HG02610 (cell line): ENCODE data around the gene WIPF2.
"Not testable (repeated sequence)": the region's sequence is repeated elsewhere in the genome, so short reads cannot be mapped to it uniquely, and the experiment has no call there.

ENCODE experiments used
- ATAC-seq: cut with Tn5 transposase; IDR thresholded peaks from one replicate; pipeline ENCODE4 v1.9.1; 2021; ENCODE audit warnings: mild to moderate bottlenecking, moderate library complexity; ENCODE audit not compliant: unreplicated experiment

Gene WIPF2

GRCh38 chr17:40293363-40293762 is 74.3 kb downstream of the WIPF2 start:
- ATAC-seq, result no peak

DNA sequence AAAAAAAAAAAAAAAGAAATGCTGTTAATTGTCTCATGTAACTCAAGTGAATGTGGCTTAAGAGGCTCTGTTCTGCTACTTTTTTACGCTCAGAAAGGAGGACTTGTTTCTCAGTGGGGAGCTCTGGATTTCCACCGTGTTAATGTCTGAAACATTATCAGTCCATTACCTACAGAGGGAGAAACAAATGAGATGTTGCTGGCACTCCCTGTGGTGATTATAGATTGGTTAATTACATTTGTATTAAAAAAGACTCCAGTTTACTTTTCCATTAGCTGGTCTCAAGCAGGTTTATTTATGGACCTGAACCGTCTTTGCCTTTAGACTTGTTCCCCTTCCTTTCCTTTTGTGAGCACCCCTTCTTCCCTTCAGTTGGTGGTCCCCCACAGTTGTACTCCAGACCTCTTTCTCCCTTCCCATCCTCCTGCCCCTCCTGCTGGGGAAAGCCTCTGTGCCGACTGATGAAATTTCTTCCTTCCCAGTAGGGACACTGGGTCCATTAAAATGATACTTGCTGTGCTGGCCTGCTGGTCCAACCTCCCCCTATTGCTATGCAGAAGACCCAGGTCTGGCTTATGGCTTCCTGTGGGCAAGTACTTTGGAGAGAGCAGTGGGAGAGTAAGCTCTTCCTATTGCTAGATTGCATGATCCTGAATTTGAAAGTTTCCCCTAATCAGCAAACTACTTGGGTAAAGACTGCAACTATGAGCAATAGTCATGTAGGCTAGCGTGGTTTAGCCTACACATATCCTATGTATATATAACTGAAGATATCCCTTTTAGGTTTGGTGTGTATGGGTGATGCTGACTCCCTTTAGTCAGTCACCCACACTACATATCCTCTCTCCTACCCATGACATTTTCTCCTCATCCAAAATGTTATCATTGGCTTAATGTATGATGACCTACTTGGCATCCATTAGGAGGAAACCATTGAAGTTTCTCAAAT is 76.7 kb downstream of the WIPF2 start:
- ATAC-seq, result no peak

GRCh38 chr17:40297511-40297910 is 78.4 kb downstream of the WIPF2 start:
- ATAC-seq, result no peak

- ATAC-seq, result no peak
Measured at GRCh38 chr17:40298726-40299125, 79.6 kb downstream of the WIPF2 start.

DNA sequence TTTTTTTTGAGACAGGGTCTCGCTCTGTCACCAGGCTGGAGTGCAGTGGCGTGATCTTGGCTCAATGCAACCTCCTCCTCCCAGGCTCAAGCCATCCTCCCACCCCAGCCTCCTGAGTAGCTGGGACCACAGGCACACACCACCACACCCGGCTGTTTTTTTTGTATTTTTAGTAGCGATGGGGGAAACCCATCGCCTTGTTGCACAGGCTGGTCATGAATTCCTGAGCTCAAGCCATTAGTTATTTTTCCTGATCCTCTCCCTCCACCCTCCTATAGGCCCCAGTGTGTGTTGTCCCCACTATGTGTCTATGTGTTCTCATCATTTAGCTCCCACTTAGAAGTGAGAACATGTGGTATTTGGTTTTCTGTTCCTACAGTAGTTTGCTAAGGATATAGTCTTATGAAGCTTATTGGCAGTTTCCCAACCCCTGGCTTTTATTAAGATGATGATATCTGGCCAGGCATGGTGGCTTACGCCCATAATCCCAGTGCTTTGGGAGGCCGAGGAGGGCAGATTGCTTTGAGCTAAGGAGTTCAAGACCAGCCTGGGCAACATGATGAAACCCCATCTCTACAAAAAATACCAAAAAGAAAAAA is 80.2 kb downstream of the WIPF2 start:
- not testable (repeated sequence) for ATAC-seq

DNA sequence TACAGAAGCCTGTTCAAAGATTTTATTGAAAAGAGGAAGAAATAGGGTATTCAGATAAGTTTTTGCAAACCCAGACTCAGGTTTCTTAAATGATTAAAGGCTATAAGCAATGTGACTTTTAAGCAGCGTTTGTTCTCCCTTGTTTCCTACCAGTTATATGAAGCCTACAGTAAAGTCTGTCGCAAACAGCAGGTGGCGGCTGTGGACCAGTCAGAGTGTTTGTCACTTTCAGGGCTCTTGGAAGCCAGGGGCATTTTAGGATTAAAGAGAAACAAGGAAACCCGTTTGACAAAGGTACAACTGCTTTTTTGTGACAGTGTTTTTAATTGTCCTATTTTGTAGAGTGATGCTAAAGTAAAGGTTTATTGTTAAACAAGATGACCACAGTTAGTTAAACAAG is 82.2 kb downstream of the WIPF2 start:
- ATAC-seq, result no peak

- ATAC-seq, result no peak
Measured at GRCh38 chr17:40303009-40303657, 84.0 kb downstream of the WIPF2 start.

DNA sequence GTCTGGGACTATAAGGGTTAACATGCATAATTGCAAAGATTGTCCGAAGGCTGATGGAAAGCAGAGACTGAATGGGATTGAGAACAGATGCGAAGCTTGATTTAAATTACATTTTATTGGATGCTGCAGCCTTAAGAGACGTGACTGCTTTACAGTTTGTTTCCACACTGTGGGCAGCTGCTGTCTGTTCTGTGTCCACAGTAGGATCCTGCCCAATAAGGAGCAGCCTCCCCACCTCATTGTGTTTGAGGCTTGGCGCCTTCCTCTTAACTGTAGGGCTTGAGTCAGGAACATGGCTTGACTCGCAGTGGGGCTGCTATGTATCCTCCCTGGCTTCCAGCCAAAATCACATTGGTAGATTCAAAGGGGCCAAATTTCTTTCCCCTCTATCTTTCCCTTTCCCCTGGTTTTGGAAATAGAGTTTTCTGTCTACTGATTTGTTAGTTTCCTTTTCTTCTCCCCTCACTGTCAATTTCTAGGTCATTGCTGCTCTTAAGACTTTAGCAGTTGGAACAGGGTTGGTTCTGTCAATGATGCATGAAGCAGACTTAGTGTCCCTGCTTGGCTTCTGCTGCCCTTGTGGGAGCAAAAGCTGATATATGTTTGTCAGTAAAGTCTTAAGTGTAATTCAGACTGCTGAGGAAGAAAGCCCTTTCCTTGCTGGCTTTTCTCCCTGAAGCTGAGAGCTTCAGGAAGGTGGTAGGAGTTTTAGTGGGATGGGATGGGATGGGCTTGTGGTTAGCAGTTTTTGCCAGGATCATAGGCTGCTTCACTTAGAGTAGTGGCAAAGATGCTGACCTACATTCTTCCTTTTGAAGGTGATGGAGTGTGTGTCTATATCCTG is 84.8 kb downstream of the WIPF2 start:
- no peak for ATAC-seq

- ATAC-seq, result not testable (repeated sequence)
Measured at GRCh38 chr17:40304552-40304863, 85.4 kb downstream of the WIPF2 start.

- ATAC-seq, result not testable (repeated sequence)
Measured at GRCh38 chr17:40304866-40305265, 85.8 kb downstream of the WIPF2 start.

GRCh38 chr17:40306395-40306794 is 87.3 kb downstream of the WIPF2 start:
- no peak for ATAC-seq

- ATAC-seq, result no peak
Measured at GRCh38 chr17:40307001-40307730, 88.1 kb downstream of the WIPF2 start.

- ATAC-seq, result no peak
Measured at GRCh38 chr17:40307740-40308239, 88.7 kb downstream of the WIPF2 start.

- no peak for ATAC-seq
Measured at GRCh38 chr17:40309031-40309948, 90.2 kb downstream of the WIPF2 start, which contains the start of gene RARA. TSS of gene RARA (plus strand) at chr17:40309180. CDS start at chr17:40331219, 22,039 bp downstream.

DNA sequence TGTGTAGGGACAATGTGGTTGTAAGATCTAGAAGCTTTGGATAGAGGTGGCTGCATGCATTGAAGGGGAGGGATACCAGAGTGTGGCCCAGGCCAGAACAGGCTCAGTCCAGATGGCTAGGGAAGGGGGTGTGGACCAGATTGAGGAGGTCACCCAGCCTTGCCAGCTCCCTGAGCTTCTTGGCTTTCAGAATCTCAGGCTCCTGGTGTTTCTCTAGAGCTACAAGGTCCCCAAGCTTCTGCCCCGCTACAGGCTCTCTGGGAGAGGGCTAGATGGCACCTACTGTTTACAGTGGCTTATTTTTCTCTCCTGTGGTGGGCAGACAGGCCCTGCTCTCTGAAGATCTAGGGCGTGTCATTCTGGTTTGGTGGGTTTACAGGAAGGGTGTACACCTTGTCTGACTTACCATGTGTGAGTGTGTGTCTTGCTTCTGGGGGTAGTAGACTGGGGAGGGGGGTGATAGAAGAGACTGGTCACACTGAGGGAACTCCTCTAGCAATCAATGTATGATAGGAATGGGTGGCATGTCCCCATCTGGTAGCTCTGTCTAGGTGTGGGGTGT is 90.9 kb downstream of the WIPF2 start:
- ATAC-seq, result no peak

GRCh38 chr17:40310882-40311391 is 91.8 kb downstream of the WIPF2 start:
- peak; percentile 49 for ATAC-seq

DNA sequence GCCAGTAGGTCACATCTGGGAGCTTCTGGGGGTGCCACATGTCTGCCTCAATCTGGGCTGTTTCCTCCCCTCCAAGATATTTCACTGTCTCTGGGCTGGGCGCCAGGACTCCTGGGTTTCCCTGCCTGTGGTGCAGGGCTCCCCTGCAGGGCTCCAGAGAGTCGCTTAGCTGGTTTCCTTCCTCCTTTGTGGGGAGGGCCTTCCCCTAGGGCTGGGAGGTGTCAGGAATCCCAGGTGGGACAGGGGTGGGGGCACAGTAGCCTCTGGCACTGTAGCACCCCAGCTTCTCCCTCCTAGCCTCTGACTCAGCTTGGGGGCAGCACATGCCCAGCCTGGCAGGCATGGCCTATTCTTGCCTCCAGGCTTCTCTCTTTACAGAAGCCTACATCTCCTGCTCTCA is 92.5 kb downstream of the WIPF2 start:
- ATAC-seq, result no peak

- ATAC-seq, result no peak
Measured at GRCh38 chr17:40312131-40312731, 93.1 kb downstream of the WIPF2 start.
